ENCODE data around the gene TSSK6.

TSSK6 gene

DNA sequence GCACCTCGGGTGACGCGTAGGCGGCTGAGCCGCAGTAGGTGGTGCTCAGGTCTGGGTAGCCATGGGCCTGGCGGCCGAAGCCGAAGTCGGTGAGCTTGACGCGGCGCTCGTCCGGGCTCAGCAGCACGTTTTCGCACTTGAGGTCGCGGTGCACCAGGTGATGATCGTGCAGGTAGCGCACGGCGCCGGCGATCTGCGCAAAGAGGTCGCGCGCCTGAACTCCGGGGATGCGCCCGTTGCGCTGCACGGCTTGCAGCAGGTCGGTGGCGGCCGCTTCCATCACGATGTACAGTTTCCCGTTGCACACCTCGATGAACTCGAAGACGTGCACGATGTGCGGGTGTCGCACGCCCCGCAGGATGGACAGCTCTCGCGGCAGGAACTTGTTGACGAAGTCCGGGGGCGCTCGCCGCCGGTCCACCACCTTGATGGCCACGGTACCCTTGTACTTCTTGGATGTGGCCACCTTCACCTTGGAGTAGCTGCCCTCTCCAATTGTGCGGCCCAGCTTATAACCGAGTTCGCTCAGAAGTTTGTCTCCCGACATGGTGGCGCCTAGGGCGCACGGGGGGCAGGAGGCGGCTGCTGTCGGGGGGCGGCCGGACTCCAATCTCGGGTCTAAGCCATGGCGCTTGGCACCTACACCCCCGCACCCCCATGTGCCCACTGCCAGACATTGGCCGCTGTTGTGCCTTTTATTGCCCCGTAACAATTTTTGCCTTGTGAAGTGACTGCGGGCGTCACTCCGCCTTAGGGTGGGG, at the start of gene TSSK6:
Gene TSSK6 (minus strand): TSS at position 668 of the 761 bp plus-strand sequence. CDS start 121 bp downstream, at position 547.
- in situ Hi-C loops (cut with MboI; ENCODE audit: low sequenced_read_pairs): no loop called here

DNA sequence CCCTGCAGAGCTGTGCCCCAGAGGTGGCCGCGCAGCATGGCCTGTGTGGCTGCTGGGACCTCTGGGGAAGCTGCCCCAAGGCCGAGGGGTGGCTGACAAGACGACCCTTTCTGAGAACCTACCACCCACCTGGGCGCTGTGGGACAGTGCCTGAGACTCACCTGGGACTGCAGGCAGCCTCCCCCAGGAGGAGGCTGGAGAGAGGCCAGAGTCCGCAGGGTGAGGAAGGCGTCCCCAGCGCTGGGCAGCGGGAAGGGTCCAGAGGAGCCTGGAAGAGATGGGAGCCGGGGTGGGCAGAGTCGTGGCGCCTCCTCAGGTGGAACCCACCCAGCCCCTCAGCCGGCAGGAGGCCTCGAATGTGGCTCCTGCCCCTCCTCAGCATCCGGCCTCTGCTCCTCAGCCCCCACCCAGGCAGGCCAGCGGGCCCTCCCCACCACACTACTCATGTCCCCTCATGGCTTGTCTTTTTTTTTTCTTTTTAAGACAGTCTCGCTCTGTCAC, 48.0 kb upstream of the TSSK6 start:
- in situ Hi-C loops (cut with MboI; ENCODE audit: low sequenced_read_pairs): no loop called here

GRCh38 chr19:19562665-19563347, 47.5 kb upstream of the TSSK6 start:
- in situ Hi-C loops (cut with MboI; ENCODE audit: low sequenced_read_pairs): no loop called here

DNA sequence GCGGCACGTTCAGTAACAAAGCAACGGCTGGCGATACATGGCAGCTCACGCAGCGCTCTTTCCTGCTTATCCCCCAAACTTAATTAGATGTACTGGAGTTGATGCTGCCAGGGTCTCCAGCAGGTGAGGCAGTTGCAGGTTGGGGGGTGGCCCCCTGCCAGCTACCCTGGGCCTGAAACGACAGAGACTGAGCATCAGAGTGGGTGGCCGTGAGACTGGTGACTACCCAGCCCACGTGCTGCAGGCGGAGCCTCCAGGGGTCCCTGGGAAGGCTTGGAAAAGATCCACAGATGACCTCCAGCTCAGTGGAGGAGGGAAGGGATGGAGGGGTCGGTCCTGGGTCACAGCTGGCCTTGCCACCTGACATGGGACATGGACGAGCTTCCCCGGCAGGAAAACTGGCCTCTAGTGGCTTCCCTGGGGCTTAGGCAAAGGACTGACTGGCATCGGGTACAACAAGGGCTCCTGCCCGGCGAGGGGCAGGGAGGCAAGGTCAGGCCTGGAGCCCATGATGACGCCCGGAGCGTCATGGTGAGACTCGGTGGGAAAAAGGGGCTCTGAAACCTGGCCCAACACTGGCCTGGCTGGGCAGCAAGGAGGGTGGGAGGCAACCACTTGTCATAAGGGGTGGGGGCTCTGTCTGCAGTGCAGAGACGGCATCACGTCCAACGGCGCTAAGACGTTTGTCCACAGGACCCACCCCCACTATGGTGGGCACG, 46.8 kb upstream of the TSSK6 start:
- in situ Hi-C loops (cut with MboI; ENCODE audit: low sequenced_read_pairs): no loop called here

DNA sequence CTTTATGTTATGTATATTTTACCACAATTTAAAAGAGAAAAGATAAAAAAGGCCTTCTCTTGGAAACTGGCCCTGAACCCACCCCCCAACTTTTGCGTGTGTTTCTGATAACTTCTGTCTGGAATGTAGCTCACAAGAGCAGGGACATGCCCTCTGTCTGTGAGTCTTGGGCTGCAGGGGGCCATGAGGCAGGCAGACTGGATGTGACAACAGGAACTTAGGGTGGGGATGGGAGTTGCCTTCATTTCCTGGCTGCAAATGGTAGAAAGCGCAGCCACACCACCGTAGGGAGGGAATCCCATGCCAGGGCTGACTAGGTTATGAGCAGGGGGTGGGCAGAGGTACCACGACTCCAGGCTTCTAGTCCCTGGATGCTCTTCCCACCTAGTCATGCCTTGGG, 44.6 kb upstream of the TSSK6 start:
- in situ Hi-C loops (cut with MboI; ENCODE audit: low sequenced_read_pairs): no loop called here

- in situ Hi-C loops (cut with MboI; ENCODE audit: low sequenced_read_pairs): no loop called here
Measured at GRCh38 chr19:19558636-19559035, 43.3 kb upstream of the TSSK6 start.

DNA sequence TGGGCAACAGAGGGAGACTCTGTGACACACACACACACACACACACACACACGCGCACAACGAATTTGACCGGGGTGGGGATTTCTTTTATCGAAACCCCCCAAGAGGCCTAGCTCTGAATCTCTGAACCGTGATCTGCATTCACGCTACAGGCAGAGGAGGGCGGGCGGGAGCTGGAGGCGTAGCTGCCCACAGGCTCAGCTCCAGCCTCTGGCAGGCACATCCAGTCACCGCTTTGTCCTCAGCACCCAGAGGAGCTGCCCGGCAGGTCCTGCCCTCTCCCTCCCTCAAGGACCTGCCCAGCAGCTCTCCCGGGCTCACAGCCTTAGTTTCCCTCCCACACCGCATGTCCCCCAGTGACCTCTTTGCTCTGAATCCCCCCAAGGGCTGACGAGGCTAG, 42.7 kb upstream of the TSSK6 start:
- in situ Hi-C loops (cut with MboI; ENCODE audit: low sequenced_read_pairs): no loop called here

DNA sequence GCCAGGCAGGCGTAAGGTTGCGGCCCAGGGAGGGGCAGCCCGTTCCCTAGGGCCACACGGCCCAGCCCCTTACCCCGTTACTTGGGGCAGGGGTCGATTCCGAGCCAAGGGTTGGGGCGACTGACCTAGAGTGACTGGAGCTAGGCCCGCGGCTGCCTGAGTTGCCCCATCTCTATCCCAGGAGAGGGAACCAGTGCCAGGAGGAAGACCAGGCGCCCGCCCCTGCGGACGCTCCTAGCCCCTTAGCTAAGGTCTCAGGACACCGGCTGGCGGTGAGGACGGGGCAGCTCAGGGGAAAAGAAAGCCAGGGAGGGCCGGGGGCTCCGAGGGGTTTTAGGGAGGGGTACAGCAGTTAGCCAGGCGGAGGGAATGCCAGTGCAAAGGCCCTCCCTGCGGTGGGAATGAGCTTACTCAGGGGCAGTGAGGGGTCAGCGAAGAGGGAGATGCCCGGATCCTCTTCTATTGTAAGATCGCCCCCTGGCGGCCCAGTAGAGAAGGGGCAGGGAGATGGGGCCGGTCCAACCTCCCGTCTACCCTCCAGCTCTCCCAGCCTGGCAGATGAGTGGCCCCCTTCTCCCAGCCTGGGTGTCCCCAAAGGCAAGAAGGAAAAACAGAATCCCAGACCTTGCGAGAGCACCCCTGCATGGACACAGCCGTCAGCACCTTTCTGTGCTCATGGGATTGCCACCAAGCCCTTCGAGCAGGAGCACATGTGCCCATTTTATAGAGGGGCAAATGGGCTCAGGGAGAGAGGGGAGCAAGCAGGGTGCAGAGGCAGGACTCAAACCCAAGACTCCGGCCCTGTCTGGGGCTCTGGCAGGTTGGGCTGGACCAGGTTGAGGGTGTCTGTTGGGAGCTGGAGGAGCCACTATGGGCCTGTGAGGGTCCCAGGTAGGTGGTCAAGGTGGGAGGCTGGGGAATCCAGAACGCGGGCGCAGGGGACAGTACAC, 39.0 kb upstream of the TSSK6 start:
- in situ Hi-C loops (cut with MboI; ENCODE audit: low sequenced_read_pairs): no loop called here

DNA sequence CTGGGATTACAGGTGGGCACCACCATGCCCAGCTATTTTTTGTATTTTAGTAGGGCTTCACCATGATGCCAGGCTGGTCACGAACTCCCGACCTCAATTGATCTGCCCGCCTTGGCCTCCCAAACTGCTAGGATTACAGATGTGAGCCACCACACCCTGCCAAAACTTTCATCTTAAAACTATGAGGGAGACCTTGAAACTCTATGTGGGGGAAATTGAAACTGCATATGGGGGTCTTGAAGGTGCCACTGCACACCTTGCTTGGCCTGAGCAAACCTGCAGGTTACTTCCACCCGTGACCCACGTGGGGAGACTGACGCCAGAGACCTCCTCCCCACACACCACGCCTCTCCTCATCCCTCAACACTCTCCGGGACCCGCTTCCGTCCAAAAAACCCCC, 38.3 kb upstream of the TSSK6 start:
- in situ Hi-C loops (cut with MboI; ENCODE audit: low sequenced_read_pairs): no loop called here

GRCh38 chr19:19552798-19553197, 37.5 kb upstream of the TSSK6 start:
- in situ Hi-C loops (cut with MboI; ENCODE audit: low sequenced_read_pairs): no loop called here

- in situ Hi-C loops (cut with MboI; ENCODE audit: low sequenced_read_pairs): no loop called here
Measured at GRCh38 chr19:19551853-19552192, 36.5 kb upstream of the TSSK6 start.

- in situ Hi-C loops (cut with MboI; ENCODE audit: low sequenced_read_pairs): no loop called here
Measured at GRCh38 chr19:19550972-19551852, 35.9 kb upstream of the TSSK6 start.

DNA sequence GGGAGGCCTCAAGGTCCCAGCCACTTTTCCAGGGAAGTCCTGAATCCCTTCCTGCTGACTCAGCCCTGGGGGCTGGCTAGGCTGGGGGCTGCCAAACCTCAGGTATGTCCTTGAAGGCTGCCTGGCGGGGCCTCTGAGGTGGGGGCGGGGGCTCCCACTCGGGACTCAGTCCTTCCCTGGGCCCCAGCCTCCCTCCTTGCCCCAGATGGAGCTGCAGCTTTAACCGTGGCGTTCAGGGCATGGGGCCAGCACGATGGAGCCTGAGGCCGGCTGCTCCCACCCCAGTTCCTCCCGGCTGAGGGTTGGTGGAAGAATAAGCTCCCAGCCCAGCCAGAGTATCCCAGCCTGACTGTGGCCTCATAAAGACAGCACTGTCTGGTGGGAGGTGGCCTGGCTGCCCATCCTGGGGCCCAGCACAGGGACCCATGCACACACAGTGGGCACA, 35.2 kb upstream of the TSSK6 start:
- in situ Hi-C loops (cut with MboI; ENCODE audit: low sequenced_read_pairs): no loop called here

- in situ Hi-C loops (cut with MboI; ENCODE audit: low sequenced_read_pairs): no loop called here
Measured at GRCh38 chr19:19549804-19550464, 34.6 kb upstream of the TSSK6 start.

- in situ Hi-C loops (cut with MboI; ENCODE audit: low sequenced_read_pairs): no loop called here
Measured at GRCh38 chr19:19548915-19549759, 33.8 kb upstream of the TSSK6 start.

GRCh38 chr19:19547674-19548336, 32.5 kb upstream of the TSSK6 start:
- in situ Hi-C loops (cut with MboI; ENCODE audit: low sequenced_read_pairs): no loop called here

GRCh38 chr19:19546751-19547162, 31.4 kb upstream of the TSSK6 start:
- in situ Hi-C loops (cut with MboI; ENCODE audit: low sequenced_read_pairs): no loop called here

GRCh38 chr19:19545707-19546106, 30.4 kb upstream of the TSSK6 start:
- in situ Hi-C loops (cut with MboI; ENCODE audit: low sequenced_read_pairs): no loop called here
